Measurements from ENCODE around the gene HPN.

HPN gene

DNA sequence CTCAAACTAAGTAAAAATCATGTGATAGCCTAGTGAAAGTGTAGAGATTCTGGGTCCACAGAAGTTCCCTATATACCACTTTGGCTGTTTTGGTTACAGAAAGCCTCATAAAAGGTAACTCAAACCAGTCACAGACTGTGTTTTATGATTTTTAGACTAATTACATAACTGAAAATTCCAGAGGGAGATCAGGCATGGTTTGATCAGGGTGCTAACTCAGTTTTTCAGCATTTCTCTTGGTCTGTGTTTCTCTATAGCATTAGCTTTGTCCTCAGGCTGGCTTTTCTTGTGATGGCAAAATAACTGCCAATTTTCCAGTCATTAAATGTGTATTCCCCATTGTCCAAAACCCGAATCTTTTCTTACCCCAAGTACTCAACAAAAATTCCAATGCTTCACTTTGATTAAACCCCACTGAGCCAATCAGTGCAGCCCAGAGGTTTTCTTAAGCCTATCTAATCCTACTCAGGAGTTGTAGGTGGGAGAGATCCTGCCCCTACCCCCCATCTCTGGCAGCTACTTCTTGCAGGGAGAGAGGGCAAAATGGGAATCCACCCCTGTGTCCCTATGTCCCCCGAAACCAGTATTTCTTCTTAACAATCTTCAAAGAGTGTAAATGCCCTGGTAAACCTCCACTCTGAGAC, 65.5 kb downstream of the HPN start:
- TF ChIP-seq, protein P1, sequence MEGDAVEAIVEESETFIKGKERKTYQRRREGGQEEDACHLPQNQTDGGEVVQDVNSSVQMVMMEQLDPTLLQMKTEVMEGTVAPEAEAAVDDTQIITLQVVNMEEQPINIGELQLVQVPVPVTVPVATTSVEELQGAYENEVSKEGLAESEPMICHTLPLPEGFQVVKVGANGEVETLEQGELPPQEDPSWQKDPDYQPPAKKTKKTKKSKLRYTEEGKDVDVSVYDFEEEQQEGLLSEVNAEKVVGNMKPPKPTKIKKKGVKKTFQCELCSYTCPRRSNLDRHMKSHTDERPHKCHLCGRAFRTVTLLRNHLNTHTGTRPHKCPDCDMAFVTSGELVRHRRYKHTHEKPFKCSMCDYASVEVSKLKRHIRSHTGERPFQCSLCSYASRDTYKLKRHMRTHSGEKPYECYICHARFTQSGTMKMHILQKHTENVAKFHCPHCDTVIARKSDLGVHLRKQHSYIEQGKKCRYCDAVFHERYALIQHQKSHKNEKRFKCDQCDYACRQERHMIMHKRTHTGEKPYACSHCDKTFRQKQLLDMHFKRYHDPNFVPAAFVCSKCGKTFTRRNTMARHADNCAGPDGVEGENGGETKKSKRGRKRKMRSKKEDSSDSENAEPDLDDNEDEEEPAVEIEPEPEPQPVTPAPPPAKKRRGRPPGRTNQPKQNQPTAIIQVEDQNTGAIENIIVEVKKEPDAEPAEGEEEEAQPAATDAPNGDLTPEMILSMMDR (IDR thresholded peaks at IDR 0.05): no peak

DNA sequence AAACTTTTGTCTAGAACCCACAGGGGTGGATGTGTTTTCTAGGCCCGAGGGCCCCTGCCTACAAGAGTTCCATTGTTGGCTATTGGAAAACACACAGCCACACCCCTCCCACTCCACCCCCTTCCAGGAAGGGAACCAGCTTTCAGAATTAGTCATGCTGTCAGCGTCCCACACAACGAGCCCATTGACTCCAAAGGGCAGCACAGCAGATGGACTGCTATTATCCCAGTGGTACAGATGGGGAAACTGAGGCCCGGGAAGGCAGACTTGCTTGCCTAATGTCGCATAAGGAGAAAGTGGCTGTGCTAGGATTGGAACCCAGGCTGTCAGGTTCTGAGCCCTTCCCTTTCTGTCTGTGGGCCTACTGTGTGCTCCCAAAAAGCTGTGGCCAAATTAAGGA, 66.0 kb downstream of the HPN start:
- TF ChIP-seq, protein P1 (IDR thresholded peaks at IDR 0.05): no peak

DNA sequence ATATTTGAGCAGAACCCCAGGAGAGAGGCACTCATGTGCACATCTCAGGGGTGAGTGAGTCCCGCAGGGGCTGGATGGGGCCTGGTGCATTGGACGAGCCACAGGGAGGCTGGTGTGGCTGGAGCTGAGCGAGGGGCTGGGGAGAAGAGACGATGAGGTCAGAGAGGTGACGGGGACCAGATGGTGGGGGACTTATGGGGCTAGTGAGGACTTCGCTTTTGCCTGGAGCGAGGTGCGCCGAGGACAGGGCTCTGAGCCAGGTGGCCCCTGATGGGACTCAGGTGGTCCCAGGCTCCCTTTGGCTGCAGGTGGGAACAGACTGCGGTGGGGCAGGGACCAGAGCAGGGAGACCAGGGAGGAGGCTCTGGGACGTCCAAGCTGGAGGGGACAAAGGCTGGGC, 67.2 kb downstream of the HPN start:
- TF ChIP-seq, protein P1 (IDR thresholded peaks at IDR 0.05): no peak

DNA sequence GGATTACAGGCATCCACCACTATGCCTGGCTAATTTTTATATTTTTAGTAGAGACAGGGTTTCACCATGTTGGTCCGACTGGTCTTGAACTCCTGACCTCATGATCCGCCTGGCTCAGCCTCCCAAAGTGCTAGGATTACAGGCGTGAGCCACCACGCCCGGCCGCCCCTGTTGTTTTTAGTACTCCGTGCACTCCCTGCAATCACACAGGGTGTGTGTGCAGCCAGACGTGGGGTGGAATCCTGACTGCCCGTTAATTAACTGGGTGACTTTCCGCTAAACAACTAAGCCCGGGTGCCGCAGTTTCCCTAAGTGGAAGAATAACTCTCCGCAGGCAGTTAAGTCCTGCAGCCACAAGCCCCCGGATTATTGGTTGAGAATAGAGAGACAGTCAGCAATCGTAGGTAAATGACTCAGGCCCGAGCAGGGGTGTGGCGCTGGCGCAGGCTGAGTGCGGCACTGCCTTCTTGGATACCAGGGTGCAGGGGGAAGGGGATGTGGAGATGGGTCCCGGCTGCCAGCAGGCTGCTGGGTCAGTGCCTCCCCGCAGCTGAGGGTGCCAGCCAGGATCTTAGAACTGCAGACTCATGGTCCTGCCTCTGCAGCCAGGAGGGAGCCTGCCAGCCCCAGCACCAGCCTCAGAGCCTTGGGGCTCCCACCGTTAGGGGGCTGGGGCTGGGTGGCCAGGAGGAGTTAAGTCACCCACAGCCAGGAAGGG, 68.0 kb downstream of the HPN start:
- TF ChIP-seq, protein P1 (IDR thresholded peaks at IDR 0.05): no peak

DNA sequence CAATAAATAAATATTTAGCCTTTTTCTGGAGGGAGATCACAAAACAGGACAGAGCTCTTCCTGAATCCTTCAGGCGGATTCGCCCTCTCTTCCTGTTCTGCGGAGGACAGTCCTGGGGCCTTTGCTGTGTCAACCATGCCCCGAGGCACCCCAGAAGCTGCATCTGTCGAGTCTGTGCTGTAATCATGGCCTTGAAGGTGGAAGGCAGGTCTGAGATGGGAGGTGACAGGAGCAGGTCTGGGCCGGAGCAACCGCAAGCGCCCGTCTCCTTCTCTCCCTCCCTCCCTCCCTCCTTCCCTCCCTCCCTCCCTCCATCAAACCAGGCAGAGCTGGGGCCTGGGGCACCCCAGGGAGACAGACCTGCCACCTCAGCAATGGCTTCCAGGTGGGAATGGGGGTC, 69.5 kb downstream of the HPN start:
- TF ChIP-seq, protein P1 (IDR thresholded peaks at IDR 0.05): no peak

DNA sequence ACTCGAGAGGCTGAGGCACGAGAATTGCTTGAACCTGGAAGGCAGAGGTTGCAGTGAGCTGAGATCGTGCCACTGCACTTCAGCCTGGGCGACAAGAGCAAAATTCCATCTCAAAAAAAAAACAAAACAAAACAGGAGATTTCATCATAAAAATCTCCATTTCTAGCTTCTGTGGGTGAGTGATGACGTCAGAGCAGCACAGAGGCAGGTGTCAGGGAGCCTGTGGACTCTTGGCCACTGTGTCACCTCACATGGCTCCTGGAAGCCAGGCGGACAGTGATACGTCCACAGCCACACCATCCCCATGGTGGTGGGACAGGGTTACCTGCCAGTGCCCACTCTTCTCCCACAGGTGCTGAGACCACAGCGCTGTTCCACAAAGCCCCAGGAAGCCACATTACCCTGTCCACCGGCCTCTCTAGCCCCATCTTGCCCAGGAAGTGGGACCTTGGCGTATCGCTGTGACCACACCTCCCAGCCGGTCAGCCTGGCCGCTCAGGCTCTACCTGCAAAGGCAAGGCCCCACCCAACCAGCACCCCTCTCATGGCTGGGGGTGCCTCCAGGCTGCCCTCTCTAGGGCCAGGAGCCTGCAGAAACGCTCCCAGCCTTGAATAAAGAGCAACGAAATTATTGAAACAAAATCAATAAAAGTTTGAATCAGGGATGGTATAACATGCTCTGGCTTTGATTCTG, 71.6 kb downstream of the HPN start:
- TF ChIP-seq, protein P1 (IDR thresholded peaks at IDR 0.05): no peak

DNA sequence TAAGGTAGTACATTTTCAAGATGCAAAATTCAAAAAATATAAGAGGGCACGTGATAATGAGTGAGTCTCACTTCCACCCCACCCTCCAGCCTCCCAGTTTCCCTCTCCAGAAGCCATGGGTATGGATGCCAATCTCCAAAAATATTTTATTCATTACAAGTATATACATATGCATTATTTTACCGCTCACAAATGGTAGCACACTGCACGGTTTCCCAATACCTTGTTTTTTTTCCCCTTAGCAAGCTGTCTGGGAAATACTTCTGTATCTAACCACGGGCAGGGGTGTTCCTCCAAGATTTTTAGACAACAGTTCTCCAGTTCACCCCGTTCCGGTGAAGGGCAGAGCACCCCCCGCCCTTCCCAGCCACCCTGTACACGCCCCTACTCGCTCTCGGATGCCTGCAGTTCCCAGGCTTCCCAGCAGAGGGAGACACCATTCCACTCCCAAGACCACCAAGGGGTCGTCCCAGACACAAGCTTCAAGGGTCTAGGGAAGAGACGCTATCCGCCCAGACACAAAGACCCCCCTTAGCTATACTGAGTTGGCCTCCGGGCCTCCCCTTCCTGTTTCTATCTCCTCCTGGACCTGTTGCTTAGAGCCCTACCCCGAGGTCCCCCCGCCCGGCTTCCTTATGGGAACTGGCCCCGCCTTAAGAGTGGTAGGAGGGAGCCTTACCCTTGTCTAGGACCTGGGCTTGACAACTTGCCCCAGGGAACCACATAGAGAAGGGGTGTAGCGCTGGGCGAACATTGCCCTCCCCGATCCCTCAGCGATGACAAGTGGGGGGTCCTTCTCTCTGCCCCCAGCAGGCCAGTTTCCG, 73.0 kb downstream of the HPN start:
- TF ChIP-seq, protein P1 (IDR thresholded peaks at IDR 0.05): peak; percentile 99

Measured in LNCAP (cell line).